Prostate gland (tissue), 2 donors: Measurements from ENCODE around the gene SRD5A1. TPM values are rescaled to one million over a fixed set of nuclear protein-coding genes. Genes with fewer than 3 reads are reported as not detected.
A peak's percentile ranks its signal among the peaks of the same experiment; 100 is the strongest.

Experiments
- DNase-seq: peaks from one replicate; pipeline ENCODE4 v3.0.0-alpha.2; 2019; ENCODE audit warnings: low spot score
- H3K27ac ChIP-seq, 2 donors: fragments of 200-600 bp; sonication (generic); 2 replicates each; pipeline ENCODE4 v1.5.1; 2017 to 2019
- H3K27me3 ChIP-seq: fragments of 200-600 bp; sonication (generic); replicated peaks from 2 replicates; pipeline ENCODE4 v1.5.1; 2019; ENCODE audit not compliant: insufficient read depth
- H3K36me3 ChIP-seq, 2 donors: fragments of 200-600 bp; sonication (generic); 1 replicate in 1 of 2; 2 replicates in 1 of 2; pipeline versions ENCODE4 v1.5.1 to v1.8.1; 2017 to 2019
- H3K4me1 ChIP-seq: fragments of 200-600 bp; sonication (generic); replicated peaks from 2 replicates; pipeline ENCODE4 v1.5.1; 2019
- H3K4me3 ChIP-seq, 2 donors: fragments of 200-600 bp; sonication (generic); 2 replicates each; pipeline ENCODE4 v1.5.1; 2017 to 2019
- H3K9me3 ChIP-seq: fragments of 200-600 bp; sonication (generic); 2 replicates; pipeline ENCODE4 v1.5.1; 2017
- CTCF ChIP-seq, 4 experiments: fragments of 200-600 bp in 2 of 4; fragments of 450-650 bp in 2 of 4; sonication (generic) in 2 of 4; IDR thresholded peaks; 1 replicate in 3 of 4; 2 replicates in 1 of 4; pipeline ENCODE4 v1.5.1; 2016 to 2019; ENCODE audit warnings: antibody characterized with exemption in 4 of 4, mild to moderate bottlenecking in 2 of 4, moderate library complexity in 2 of 4
- POLR2A ChIP-seq: fragments of 450-650 bp; IDR thresholded peaks from one replicate; pipeline ENCODE4 v1.6.1; 2016; ENCODE audit warnings: antibody characterized with exemption, mild to moderate bottlenecking
- POLR2AphosphoS5 ChIP-seq: sonication (generic); formaldehyde crosslinking; IDR thresholded peaks from one replicate; pipeline ENCODE4 v1.6.1; 2017; ENCODE audit warnings: antibody characterized with exemption
- WGBS: methylation state at CpG from one replicate; pipeline ENCODE4 v1.1.5; 2018; 5-methylcytosine and 5-hydroxymethylcytosine counted together
- intact Hi-C: fragments of 100-400 bp; cut with DNase I; formaldehyde crosslinking; loops from one replicate; pipeline ENCODE4 v1.14.2; 2022
- total RNA-seq, 2 donors: library from RNA; depleted of rRNA; stranded (reverse); fragments of >200 nt; gene quantifications; one replicate each; pipeline ENCODE4 v1.1.0, GENCODE V29; 2016

Gene SRD5A1
- 10 to 100 TPM in 1 of 2 donors, 1 to 10 TPM in 1; 9.4 to 29.3 TPM for total RNA-seq

GRCh38 chr5:6632888-6633468 is at the start of gene SRD5A1, which contains the start of gene NSUN2:
Gene SRD5A1 (plus strand): TSS chr5:6633440. CDS start chr5:6633577, 137 bp downstream.
Gene NSUN2 (minus strand): TSS chr5:6633044. CDS start chr5:6632979, 65 bp downstream.
- peak within 1 kb of the TSS; percentile 88 to 93 for H3K27ac ChIP-seq
- under 1% methylated on average over 52 of the region's 66 CpGs for WGBS
- intact Hi-C loops: loop anchor here (1.0 to 5.0 kb wide), 4 partner anchors 80 to 1211 kb away; partner anchors contain the start of genes ICE1 and TENT4A

GRCh38 chr5:6584101-6584645 is 49.1 kb upstream of the SRD5A1 start:
- 72% methylated on average over 6 of the region's 6 CpGs for WGBS
- DNase-seq: no peak
- H3K27ac ChIP-seq: no peak overlapping the region

More at GRCh38 chr5:6632888-6633468, at the start of gene SRD5A1, which contains the start of gene NSUN2:
- peak; percentile 89 for DNase-seq
- Histone ChIP-seq H3K27me3 (no peaks in the 10 kb centered on the region), H3K4me1 (peaks cover 7% of the 10 kb centered on the region), H3K9me3 (no peaks in the 10 kb centered on the region), H3K36me3 (no peaks in the 10 kb centered on the region), H3K4me3 (peak within 1 kb of the TSS; percentile 68 to 84)
- peak; percentile 67 for TF ChIP-seq POLR2AphosphoS5
- no peak for TF ChIP-seq CTCF (IDR thresholded peaks at IDR 0.05)
- TF ChIP-seq POLR2A: no peak

DNA sequence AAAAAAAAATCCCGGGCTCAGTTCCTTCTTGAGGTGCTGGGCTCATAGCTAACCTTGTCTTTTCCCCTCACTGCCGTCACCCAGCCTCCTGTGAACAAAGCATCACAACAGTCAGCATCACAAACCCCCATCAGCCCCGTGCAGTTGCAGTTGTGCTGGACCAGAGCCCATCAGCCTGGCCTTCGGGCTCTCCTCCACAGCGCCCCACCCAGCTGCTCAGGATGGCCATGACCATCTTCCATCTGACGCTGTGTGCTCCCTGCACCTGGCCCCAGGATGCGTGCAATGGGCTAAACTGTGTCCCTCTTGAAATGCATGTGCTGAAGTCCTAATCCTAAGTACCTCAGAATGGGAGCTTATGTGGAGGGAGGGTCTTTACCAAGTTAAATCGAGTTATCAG is 48.5 kb upstream of the SRD5A1 start:
- Histone ChIP-seq H3K36me3 (no peaks in the 10 kb centered on the region), H3K27ac (no peak overlapping the region), H3K4me1 (no peaks in the 10 kb centered on the region), H3K27me3 (no peaks in the 10 kb centered on the region), H3K4me3 (no peak overlapping the region), H3K9me3 (no peaks in the 10 kb centered on the region)
- 83% methylated on average over 8 of the region's 8 CpGs for WGBS
- intact Hi-C loops: no loop called here
- TF ChIP-seq POLR2AphosphoS5 (no peak), CTCF (IDR thresholded peaks at IDR 0.05) (no peak), POLR2A (no peak)
- DNase-seq: no peak

More at GRCh38 chr5:6584101-6584645, 49.1 kb upstream of the SRD5A1 start:
- Histone ChIP-seq H3K36me3 (no peaks in the 10 kb centered on the region), H3K4me1 (no peaks in the 10 kb centered on the region), H3K4me3 (no peak overlapping the region), H3K9me3 (no peaks in the 10 kb centered on the region), H3K27me3 (no peaks in the 10 kb centered on the region)
- TF ChIP-seq CTCF (IDR thresholded peaks at IDR 0.05): no peak
- no peak for TF ChIP-seq POLR2AphosphoS5
- no peak for TF ChIP-seq POLR2A
- intact Hi-C loops: no loop called here

DNA sequence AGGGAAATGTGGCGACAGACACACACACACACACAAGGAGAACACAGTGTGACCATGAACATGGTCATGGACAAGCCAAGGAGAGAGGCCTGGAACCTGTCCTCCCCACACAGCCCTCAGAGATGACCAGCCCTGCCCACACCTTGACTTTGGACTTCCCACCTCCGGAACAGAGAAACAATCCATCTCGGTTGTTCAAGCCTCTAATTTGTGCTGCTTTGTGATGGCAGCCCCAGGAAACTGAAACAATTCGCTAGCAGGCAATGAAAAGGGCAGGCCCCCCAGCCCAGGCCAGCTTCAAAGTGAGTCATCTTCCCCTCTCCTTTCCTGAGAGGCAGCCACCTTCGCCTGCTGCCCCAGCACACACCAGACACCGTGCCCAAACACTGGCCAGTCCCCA is 48.1 kb upstream of the SRD5A1 start:
- Histone ChIP-seq H3K9me3 (no peaks in the 10 kb centered on the region), H3K36me3 (no peaks in the 10 kb centered on the region), H3K27ac (no peak overlapping the region), H3K27me3 (no peaks in the 10 kb centered on the region), H3K4me3 (no peak overlapping the region), H3K4me1 (no peaks in the 10 kb centered on the region)
- intact Hi-C loops: no loop called here
- TF ChIP-seq POLR2A (no peak), POLR2AphosphoS5 (no peak), CTCF (IDR thresholded peaks at IDR 0.05) (no peak)
- no peak for DNase-seq
- WGBS: 70% methylated on average over 6 of the region's 6 CpGs
